Sigmoid colon (tissue), 7 donors: ENCODE results near the gene DOC2A. TPM values are rescaled to one million over a fixed set of nuclear protein-coding genes. Genes with fewer than 3 reads are reported as not detected.

ENCODE experiments used
- DNase-seq: peaks from one replicate; pipeline ENCODE4 v3.0.0-alpha.2; 2019
- H3K27ac ChIP-seq, 4 donors: fragments of 200-600 bp; sonication (generic); one replicate each; pipeline ENCODE4 v1.5.1; 2016 to 2019; ENCODE audit warnings: mild to moderate bottlenecking in 1 of 4
- H3K27me3 ChIP-seq, 3 donors: fragments of 200-600 bp; sonication (generic); one replicate each; pipeline ENCODE4 v1.5.1; 2019; ENCODE audit warnings: mild to moderate bottlenecking in 1 of 3
- H3K36me3 ChIP-seq, 4 donors: fragments of 200-600 bp; sonication (generic); one replicate each; pipeline ENCODE4 v1.5.1; 2016 to 2019
- H3K4me1 ChIP-seq, 4 donors: fragments of 200-600 bp; sonication (generic); one replicate each; pipeline ENCODE4 v1.5.1; 2017 to 2019
- H3K4me3 ChIP-seq, 4 donors: fragments of 200-600 bp; sonication (generic); one replicate each; pipeline ENCODE4 v1.5.1; 2017 to 2019; ENCODE audit warnings: mild to moderate bottlenecking in 2 of 4, moderate library complexity in 1 of 4
- H3K9me3 ChIP-seq, 4 donors: fragments of 200-600 bp in 3 of 4; sonication (generic) in 3 of 4; one replicate each; pipeline versions ENCODE4 v1.5.1 to v1.6.1; 2013 to 2019
- CTCF ChIP-seq, 4 experiments: fragments of 450-650 bp in 3 of 4; fragments of 200-600 bp in 1 of 4; IDR thresholded peaks; one replicate each; pipeline ENCODE4 v1.5.1; 2016 to 2019; ENCODE audit warnings: antibody characterized with exemption in 4 of 4, mild to moderate bottlenecking in 3 of 4, moderate library complexity in 2 of 4
- EP300 ChIP-seq, 4 donors: sonication (generic); formaldehyde crosslinking; IDR thresholded peaks; one replicate each; pipeline ENCODE4 v1.6.1; 2017; ENCODE audit warnings: antibody characterized with exemption in 4 of 4
- POLR2A ChIP-seq, 2 donors: fragments of 450-650 bp; IDR thresholded peaks; one replicate each; pipeline ENCODE4 v1.6.1; 2016; ENCODE audit warnings: antibody characterized with exemption in 2 of 2, mild to moderate bottlenecking in 2 of 2, moderate library complexity in 2 of 2
- POLR2AphosphoS5 ChIP-seq, 4 donors: sonication (generic); formaldehyde crosslinking; IDR thresholded peaks; one replicate each; pipeline ENCODE4 v1.6.1; 2017; ENCODE audit warnings: antibody characterized with exemption in 4 of 4
- WGBS, 2 donors: extraction: QIAGEN DNeasy Blood & Tissue Kit; methylation state at CpG; one replicate each; pipeline ENCODE4 v1.1.7; 2013; 5-methylcytosine and 5-hydroxymethylcytosine counted together
- intact Hi-C: fragments of 100-400 bp; cut with DNase I; formaldehyde crosslinking; loops from one replicate; pipeline ENCODE4 v1.15.1; 2023
- polyA plus RNA-seq, 3 donors: library from polyadenylated mRNA; stranded (reverse); fragments of 200-250 nt; gene quantifications; one replicate each; pipeline ENCODE4 v1.2.3, GENCODE V29; 2013
- total RNA-seq, 4 donors: library from RNA; depleted of rRNA; stranded (reverse); fragments of >200 nt; gene quantifications; one replicate each; pipeline ENCODE4 v1.1.0, GENCODE V29; 2016
- donor health status: healthy with polysubstance abuse.
- donor health status: Bipolar disorder and iron deficiency.
- donor health status: healthy.

Gene DOC2A
- total and polyA plus RNA-seq, 7 donors: 0.36 to 4.6 (median 1.8) TPM; not detected in 2

- Histone ChIP-seq H3K36me3 (peaks cover 59 to 100% (median 95%) of the 10 kb centered on the region in 4 donors), H3K9me3 (no peaks in the 10 kb centered on the region), H3K27ac (no peak overlapping the region), H3K4me1 (peaks cover 0 to under 1% (median 0%) of the 10 kb centered on the region in 4 donors), H3K4me3 (no peak overlapping the region), H3K27me3 (no peaks in the 10 kb centered on the region)
- intact Hi-C loops: no loop called here
- TF ChIP-seq POLR2AphosphoS5 (IDR thresholded peaks at IDR 0.05): no peak
- no peak for TF ChIP-seq POLR2A (IDR thresholded peaks at IDR 0.05)
- TF ChIP-seq CTCF (IDR thresholded peaks at IDR 0.05): no peak
- TF ChIP-seq EP300 (IDR thresholded peaks at IDR 0.05): no peak
- no peak for DNase-seq
- WGBS, 2 donors: 94 to 95% methylated on average over 5 of the region's 5 CpGs
Observed at GRCh38 chr16:29984764-29985147, 26.1 kb downstream of the DOC2A start.

- TF ChIP-seq POLR2AphosphoS5 (IDR thresholded peaks at IDR 0.05): no peak
- no peak for TF ChIP-seq EP300 (IDR thresholded peaks at IDR 0.05)
- no peak for TF ChIP-seq CTCF (IDR thresholded peaks at IDR 0.05)
- no peak for TF ChIP-seq POLR2A (IDR thresholded peaks at IDR 0.05)
- DNase-seq: no peak
- Histone ChIP-seq H3K4me1 (peaks cover 0 to 3% (median 0%) of the 10 kb centered on the region in 4 donors), H3K27me3 (no peaks in the 10 kb centered on the region), H3K36me3 (peaks cover 62 to 100% (median 95%) of the 10 kb centered on the region in 4 donors), H3K4me3 (no peak overlapping the region), H3K9me3 (no peaks in the 10 kb centered on the region), H3K27ac (no peak overlapping the region)
- 85 to 97% methylated on average over 6 of the region's 6 CpGs for WGBS, 2 donors
- intact Hi-C loops: no loop called here
Observed at GRCh38 chr16:29984137-29984763, 26.6 kb downstream of the DOC2A start.

GRCh38 chr16:29983420-29984136 lies 27.2 kb downstream of the DOC2A start:
- Histone ChIP-seq H3K36me3 (peaks cover 69 to 100% (median 98%) of the 10 kb centered on the region in 4 donors), H3K9me3 (no peaks in the 10 kb centered on the region), H3K27ac (no peak overlapping the region), H3K27me3 (no peaks in the 10 kb centered on the region), H3K4me3 (no peak overlapping the region), H3K4me1 (peaks cover 0 to 3% (median 0%) of the 10 kb centered on the region in 4 donors)
- intact Hi-C loops: no loop called here
- no peak for TF ChIP-seq CTCF (IDR thresholded peaks at IDR 0.05)
- TF ChIP-seq POLR2A (IDR thresholded peaks at IDR 0.05): no peak
- TF ChIP-seq EP300 (IDR thresholded peaks at IDR 0.05): no peak
- TF ChIP-seq POLR2AphosphoS5 (IDR thresholded peaks at IDR 0.05): no peak
- DNase-seq: no peak
- 89 to 95% methylated on average over 12 of the region's 12 CpGs for WGBS, 2 donors

GRCh38 chr16:29982560-29983419 lies 28.0 kb downstream of the DOC2A start:
- H3K9me3 ChIP-seq: no peaks in the 10 kb centered on the region
- WGBS, 2 donors: 92 to 93% methylated on average over 24 of the region's 24 CpGs
- H3K27me3 ChIP-seq: no peaks in the 10 kb centered on the region
- H3K27ac ChIP-seq: no peak overlapping the region
- no peak overlapping the region for H3K4me3 ChIP-seq
- TF ChIP-seq EP300 (IDR thresholded peaks at IDR 0.05) (no peak), CTCF (IDR thresholded peaks at IDR 0.05) (no peak), POLR2A (IDR thresholded peaks at IDR 0.05) (no peak), POLR2AphosphoS5 (IDR thresholded peaks at IDR 0.05) (no peak)
- peak; percentile 61 for DNase-seq
- peaks cover 0 to 3% (median 0%) of the 10 kb centered on the region in 4 donors for H3K4me1 ChIP-seq
- intact Hi-C loops: no loop called here
- peaks cover 69 to 100% (median 98%) of the 10 kb centered on the region in 4 donors for H3K36me3 ChIP-seq
